ENCODE measurements around the gene TCFL5.

DNA sequence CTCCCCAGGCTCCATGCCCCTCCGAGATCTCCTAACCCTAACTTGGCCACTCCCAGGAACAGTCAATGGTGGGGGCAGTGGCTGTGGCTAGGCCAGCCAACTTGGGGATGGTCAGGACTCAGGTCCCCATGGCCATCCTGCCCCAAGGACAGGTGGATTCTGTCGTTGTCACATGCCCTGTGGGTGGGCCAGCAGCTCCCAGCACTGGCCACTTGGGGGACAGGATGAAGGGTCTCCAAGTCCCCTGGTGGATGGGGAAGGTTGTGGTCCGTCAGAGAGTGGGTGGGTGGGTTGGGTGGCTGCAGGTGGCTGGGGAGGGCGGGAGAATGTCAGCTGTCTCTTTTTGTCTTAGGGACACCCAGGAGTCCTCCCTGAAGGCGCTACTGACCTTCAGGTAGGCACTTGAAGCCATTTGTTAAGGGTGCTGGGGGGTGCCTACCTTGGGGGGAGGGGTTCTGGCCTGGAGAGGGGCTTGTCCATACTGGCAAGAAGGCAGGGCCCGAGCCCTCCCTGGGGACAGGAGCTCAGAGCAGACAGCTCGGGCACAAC is 39.3 kb downstream of the TCFL5 start:
- TF ChIP-seq POLR2A (IDR thresholded peaks at IDR 0.05) (no peak), CTCF (IDR thresholded peaks at IDR 0.05) (no peak)
